RWPE1 (cell line): Measurements from ENCODE around the gene GPX3.

ENCODE experiments used
- CTCF ChIA-PET: fragments of 350-600 bp; sonication (Branson Sonifier 250); formaldehyde crosslinking; extraction: SDS; loops from one replicate; lab custom pipeline; 2021; lab: Yijun Ruan, JAX
- POLR2A ChIA-PET: fragments of 400-600 bp; formaldehyde crosslinking; extraction: SDS; loops from one replicate; lab custom pipeline; 2020; ENCODE audit warnings: antibody characterized with exemption; ENCODE audit not compliant: low non-redundant PET; lab: Yijun Ruan, JAX
- DNase-seq: peaks from one replicate; pipeline ENCODE4 v3.0.0; 2012; ENCODE audit warnings: low spot score
- H3K27ac ChIP-seq: fragments of 450-650 bp; 2 replicates; pipeline ENCODE4 v1.5.1; 2017
- TF ChIP-seq, protein P1 (sequence below): fragments of 450-650 bp; conservative IDR thresholded peaks from 2 replicates; pipeline ENCODE4 v1.5.1; 2017; ENCODE audit warnings: low read depth, mild to moderate bottlenecking

Gene GPX3

GRCh38 chr5:151062405-151063141 lies 42.2 kb downstream of the GPX3 start:
- POLR2A ChIA-PET: no interaction called here
- TF ChIP-seq, protein P1, sequence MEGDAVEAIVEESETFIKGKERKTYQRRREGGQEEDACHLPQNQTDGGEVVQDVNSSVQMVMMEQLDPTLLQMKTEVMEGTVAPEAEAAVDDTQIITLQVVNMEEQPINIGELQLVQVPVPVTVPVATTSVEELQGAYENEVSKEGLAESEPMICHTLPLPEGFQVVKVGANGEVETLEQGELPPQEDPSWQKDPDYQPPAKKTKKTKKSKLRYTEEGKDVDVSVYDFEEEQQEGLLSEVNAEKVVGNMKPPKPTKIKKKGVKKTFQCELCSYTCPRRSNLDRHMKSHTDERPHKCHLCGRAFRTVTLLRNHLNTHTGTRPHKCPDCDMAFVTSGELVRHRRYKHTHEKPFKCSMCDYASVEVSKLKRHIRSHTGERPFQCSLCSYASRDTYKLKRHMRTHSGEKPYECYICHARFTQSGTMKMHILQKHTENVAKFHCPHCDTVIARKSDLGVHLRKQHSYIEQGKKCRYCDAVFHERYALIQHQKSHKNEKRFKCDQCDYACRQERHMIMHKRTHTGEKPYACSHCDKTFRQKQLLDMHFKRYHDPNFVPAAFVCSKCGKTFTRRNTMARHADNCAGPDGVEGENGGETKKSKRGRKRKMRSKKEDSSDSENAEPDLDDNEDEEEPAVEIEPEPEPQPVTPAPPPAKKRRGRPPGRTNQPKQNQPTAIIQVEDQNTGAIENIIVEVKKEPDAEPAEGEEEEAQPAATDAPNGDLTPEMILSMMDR: no peak
- H3K27ac ChIP-seq: no peak overlapping the region
- no peak for DNase-seq
- CTCF ChIA-PET: interaction anchor here (1.0 kb wide), 1 partner anchor 10 kb away, joined by 5 read pairs; no protein-coding TSS in a partner anchor

DNA sequence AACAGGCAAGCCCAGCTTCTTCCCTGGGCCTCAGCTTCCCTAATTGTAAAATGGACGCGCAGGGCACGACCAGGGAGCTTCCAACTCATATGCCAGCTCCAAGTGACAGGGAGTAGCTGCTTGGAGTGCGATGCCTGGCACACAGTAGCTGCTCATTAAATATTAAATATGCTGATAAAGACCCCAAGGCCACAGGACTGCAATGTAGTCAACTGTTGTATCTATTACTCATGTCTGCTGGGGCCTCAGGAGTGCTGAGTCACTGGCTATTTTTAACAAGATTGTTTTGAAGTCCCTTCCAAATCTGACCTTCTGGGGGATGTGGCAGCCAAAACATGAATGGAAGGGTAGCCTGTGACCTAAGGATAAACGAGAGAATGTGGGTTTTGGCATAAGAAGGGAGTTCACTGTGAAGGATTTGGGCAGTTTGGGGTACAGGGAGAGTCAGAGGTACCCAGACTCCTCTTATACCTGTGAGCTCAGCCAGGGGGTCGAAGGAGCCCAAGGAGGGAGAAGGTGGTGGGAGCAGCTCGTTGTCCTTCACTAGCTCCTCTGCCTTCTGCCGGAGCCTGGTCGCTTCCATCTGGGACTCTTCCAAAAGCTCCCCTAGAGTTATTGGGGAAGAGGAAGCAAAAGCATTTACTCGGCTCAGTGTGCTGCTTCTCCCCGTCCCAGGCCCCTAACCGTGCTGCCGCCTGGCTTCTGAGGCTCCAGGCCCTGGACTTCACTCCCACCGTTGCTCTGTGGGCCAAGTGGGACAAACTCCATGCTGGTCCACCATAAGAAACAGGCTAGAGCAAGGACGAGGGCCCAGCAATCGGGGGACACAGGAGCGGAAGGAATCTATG lies 43.0 kb downstream of the GPX3 start:
- CTCF ChIA-PET: interaction anchor here (1.0 kb wide), 1 partner anchor 11 kb away, joined by 5 read pairs; no protein-coding TSS in a partner anchor
- TF ChIP-seq, protein P1: no peak
- H3K27ac ChIP-seq: peak overlapping the region; percentile 26; the same call in 1 of the 2 replicates
- POLR2A ChIA-PET: no interaction called here
- DNase-seq: peak; percentile 54

GRCh38 chr5:151064916-151065499 lies 44.6 kb downstream of the GPX3 start:
- CTCF ChIA-PET: no interaction called here
- POLR2A ChIA-PET: no interaction called here
- no peak for DNase-seq
- TF ChIP-seq, protein P1: no peak
- no peak overlapping the region for H3K27ac ChIP-seq

- no peak for DNase-seq
- CTCF ChIA-PET: interaction anchor here (1.1 kb wide), 1 partner anchor 50 kb away, joined by 6 read pairs; no protein-coding TSS in a partner anchor
- no peak overlapping the region for H3K27ac ChIP-seq
- POLR2A ChIA-PET: no interaction called here
- TF ChIP-seq, protein P1: no peak
These were observed 45.2 kb downstream of the GPX3 start for GRCh38 chr5:151065609-151066008.

- TF ChIP-seq, protein P1: no peak
- DNase-seq: no peak
- CTCF ChIA-PET: interaction anchor here (0.7 to 1.0 kb wide), 2 partner anchors 8 to 94 kb away, joined by 3 to 4 read pairs; no protein-coding TSS in a partner anchor
- POLR2A ChIA-PET: no interaction called here
- H3K27ac ChIP-seq: no peak overlapping the region; the same call in 1 of the 2 replicates
These were observed 46.5 kb downstream of the GPX3 start for GRCh38 chr5:151066920-151067319.
